Type B pancreatic cell (in vitro differentiated cells): ENCODE results near the gene MYBL2. TPM values are rescaled to one million over a fixed set of nuclear protein-coding genes. Genes with fewer than 3 reads are reported as not detected.

Experiments used
- DNase-seq: peaks from one replicate; pipeline ENCODE4 v3.0.0; 2021; ENCODE audit warnings: mixed read lengths; ENCODE audit not compliant: unreplicated experiment; ENCODE audit errors: extremely low spot score
- H3K27ac Mint-ChIP-seq: 2 replicates; pipeline ENCODE4 v1.8.0; 2021; ENCODE audit warnings: mild to moderate bottlenecking, mixed read lengths
- H3K27me3 Mint-ChIP-seq: 2 replicates; pipeline ENCODE4 v1.8.0; 2021; ENCODE audit warnings: mixed read lengths
- H3K36me3 Mint-ChIP-seq: 2 replicates; pipeline ENCODE4 v1.8.0; 2021; ENCODE audit warnings: mixed read lengths
- H3K4me1 Mint-ChIP-seq: one replicate; pipeline ENCODE4 v1.8.0; 2021; ENCODE audit warnings: mixed read lengths; ENCODE audit not compliant: unreplicated experiment
- H3K4me3 Mint-ChIP-seq: 2 replicates; pipeline ENCODE4 v1.8.0; 2021; ENCODE audit warnings: mild to moderate bottlenecking, mixed read lengths
- H3K9me3 Mint-ChIP-seq: 2 replicates; pipeline ENCODE4 v1.8.0; 2021; ENCODE audit warnings: mixed read lengths
- CTCF ChIP-seq: fragments of 200-600 bp; sonication (generic); conservative IDR thresholded peaks from 2 replicates; pipeline ENCODE4 v1.5.0; 2021; ENCODE audit warnings: antibody characterized with exemption, mild to moderate bottlenecking
- total RNA-seq: library from RNA; stranded (reverse); gene quantifications from 2 replicates; pipeline ENCODE4 v1.2.1, GENCODE V29; 2021; ENCODE audit warnings: low replicate concordance

The MYBL2 gene
- total RNA-seq, 1 donor from 2014 or later = 51.0 TPM

- H3K27ac Mint-ChIP-seq = no peak overlapping the region
- H3K4me1 Mint-ChIP-seq = peaks cover 6% of the 10 kb centered on the region
- no peaks in the 10 kb centered on the region for H3K9me3 Mint-ChIP-seq
- H3K4me3 Mint-ChIP-seq = no peak overlapping the region
- no peak for DNase-seq
- no peaks in the 10 kb centered on the region for H3K27me3 Mint-ChIP-seq
- no peak for TF ChIP-seq CTCF
- no peaks in the 10 kb centered on the region for H3K36me3 Mint-ChIP-seq
Observed at GRCh38 chr20:43721097-43721428, 54.1 kb downstream of the MYBL2 start.

- H3K4me1 Mint-ChIP-seq = peaks cover 6% of the 10 kb centered on the region
- no peaks in the 10 kb centered on the region for H3K9me3 Mint-ChIP-seq
- TF ChIP-seq CTCF = no peak
- DNase-seq = no peak
- H3K4me3 Mint-ChIP-seq = no peak overlapping the region
- H3K27me3 Mint-ChIP-seq = no peaks in the 10 kb centered on the region
- no peak overlapping the region for H3K27ac Mint-ChIP-seq
- no peaks in the 10 kb centered on the region for H3K36me3 Mint-ChIP-seq
Observed at GRCh38 chr20:43721429-43722152, 54.7 kb downstream of the MYBL2 start.

GRCh38 chr20:43722153-43722505 is 55.2 kb downstream of the MYBL2 start:
- H3K9me3 Mint-ChIP-seq = no peaks in the 10 kb centered on the region

GRCh38 chr20:43723186-43723585 is 56.3 kb downstream of the MYBL2 start:
- H3K36me3 Mint-ChIP-seq = no peaks in the 10 kb centered on the region
- TF ChIP-seq CTCF = no peak
- H3K4me1 Mint-ChIP-seq = peaks cover 6% of the 10 kb centered on the region
- no peak overlapping the region for H3K4me3 Mint-ChIP-seq
- no peaks in the 10 kb centered on the region for H3K9me3 Mint-ChIP-seq
- no peaks in the 10 kb centered on the region for H3K27me3 Mint-ChIP-seq
- DNase-seq = no peak
- H3K27ac Mint-ChIP-seq = no peak overlapping the region

More at GRCh38 chr20:43722153-43722505, 55.2 kb downstream of the MYBL2 start:
- TF ChIP-seq CTCF = no peak
- Mint-ChIP-seq H3K4me3 (no peak overlapping the region), H3K4me1 (peaks cover 6% of the 10 kb centered on the region), H3K36me3 (no peaks in the 10 kb centered on the region), H3K27me3 (no peaks in the 10 kb centered on the region), H3K27ac (no peak overlapping the region)
- no peak for DNase-seq

- Mint-ChIP-seq H3K27ac (no peak overlapping the region), H3K4me3 (no peak overlapping the region), H3K36me3 (no peaks in the 10 kb centered on the region), H3K9me3 (no peaks in the 10 kb centered on the region), H3K4me1 (peaks cover 6% of the 10 kb centered on the region), H3K27me3 (no peaks in the 10 kb centered on the region)
- no peak for DNase-seq
- no peak for TF ChIP-seq CTCF
Observed at GRCh38 chr20:43723735-43724134, 56.8 kb downstream of the MYBL2 start.

- H3K27ac Mint-ChIP-seq = no peak overlapping the region
- no peaks in the 10 kb centered on the region for H3K9me3 Mint-ChIP-seq
- no peaks in the 10 kb centered on the region for H3K27me3 Mint-ChIP-seq
- no peaks in the 10 kb centered on the region for H3K36me3 Mint-ChIP-seq
- DNase-seq = no peak
- H3K4me3 Mint-ChIP-seq = no peak overlapping the region
- H3K4me1 Mint-ChIP-seq = peaks cover 6% of the 10 kb centered on the region
- no peak for TF ChIP-seq CTCF
Observed at GRCh38 chr20:43724383-43724782, 57.5 kb downstream of the MYBL2 start.
